ENCODE results near the gene PHF21A.
A peak's percentile ranks its signal among the peaks of the same experiment; 100 is the strongest.

The PHF21A gene

DNA sequence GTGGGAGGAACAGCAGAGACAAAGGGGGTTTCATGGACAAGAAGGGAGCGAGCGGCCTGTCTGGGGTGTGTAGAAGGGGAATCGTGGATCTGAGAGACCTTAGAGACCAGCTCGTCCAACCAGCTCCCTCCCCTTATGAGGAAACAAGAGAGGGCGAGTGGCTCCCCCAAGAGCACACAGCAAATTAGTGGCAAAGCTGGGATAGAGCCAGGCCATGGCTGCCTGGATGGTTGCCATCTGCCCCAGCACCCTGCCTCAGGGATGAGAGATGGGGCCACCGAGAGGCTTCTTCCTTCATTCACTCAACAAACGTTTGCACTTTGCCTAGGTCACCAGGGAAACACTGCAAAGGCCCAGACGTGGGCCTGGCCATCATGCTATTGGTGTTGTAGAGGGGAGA, 231.7 kb downstream of the PHF21A start:
- no peaks in the 10 kb centered on the region for H3K9me3 ChIP-seq (replicated peaks in 1 of 11)
- H3K4me3 ChIP-seq: no peak overlapping the region
- no peak overlapping the region for H3K27ac ChIP-seq
- TF ChIP-seq Cebpa-rat (IDR thresholded peaks at IDR 0.05): no peak
- H3K4me1 ChIP-seq: peaks cover 0 to 10% (median 4%) of the 10 kb centered on the region in 10 experiments; a peak in 7 of 20 replicates
- H3K9ac ChIP-seq: no peak overlapping the region
- H3K36me3 ChIP-seq: no peaks in the 10 kb centered on the region
- H3K27me3 ChIP-seq: peaks cover 0 to 11% (median 7%) of the 10 kb centered on the region in 11 experiments; a peak in 13 of 22 replicates
- no peak overlapping the region for H3K4me2 ChIP-seq
- H4K20me1 ChIP-seq: peaks cover 0 to 56% (median 29%) of the 10 kb centered on the region in 11 experiments; a peak in 18 of 22 replicates

DNA sequence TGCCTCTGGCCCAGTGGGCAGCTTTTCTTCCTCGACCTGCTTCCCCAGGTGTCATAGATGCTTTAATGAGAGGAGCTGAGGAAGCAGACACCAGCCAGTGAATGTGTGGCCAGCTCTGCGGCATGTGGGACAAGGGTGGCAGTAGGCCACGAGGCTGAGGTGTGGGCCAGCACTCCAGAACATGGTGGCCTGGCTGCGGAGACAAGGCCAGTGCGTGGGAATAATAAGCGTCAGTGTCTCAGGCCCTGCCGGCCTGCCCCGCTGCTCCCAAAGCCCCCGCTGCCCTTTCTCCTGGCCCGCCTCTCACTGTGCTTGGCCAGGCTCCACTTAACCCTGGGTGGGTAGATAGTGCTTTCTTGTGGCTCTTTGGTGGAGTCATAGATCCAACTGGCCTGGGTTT, 233.7 kb downstream of the PHF21A start:
- Histone ChIP-seq H3K4me1 (peaks cover 0 to 10% (median 4%) of the 10 kb centered on the region in 10 experiments; a peak in 7 of 20 replicates), H3K27ac (no peak overlapping the region), H4K20me1 (peaks cover 0 to 72% (median 49%) of the 10 kb centered on the region in 11 experiments; a peak in 19 of 22 replicates), H3K36me3 (peaks cover 0 to 5% (median 0%) of the 10 kb centered on the region in 11 experiments; a peak in 3 of 22 replicates), H3K4me2 (no peak overlapping the region), H3K9me3 (replicated peaks in 1 of 11) (no peaks in the 10 kb centered on the region), H3K4me3 (no peak overlapping the region), H3K9ac (no peak overlapping the region), H3K27me3 (peaks cover 0 to 11% (median 7%) of the 10 kb centered on the region in 11 experiments; a peak in 13 of 22 replicates)
- no peak for TF ChIP-seq Cebpa-rat (IDR thresholded peaks at IDR 0.05)

GRCh38 chr11:45886816-45887520, 234.3 kb downstream of the PHF21A start:
- Histone ChIP-seq H3K9ac (no peak overlapping the region), H3K27ac (no peak overlapping the region), H3K4me2 (no peak overlapping the region), H3K9me3 (replicated peaks in 1 of 11) (no peaks in the 10 kb centered on the region), H3K4me3 (no peak overlapping the region), H3K4me1 (peaks cover 0 to 10% (median 4%) of the 10 kb centered on the region in 10 experiments; a peak in 7 of 20 replicates), H3K27me3 (peaks cover 0 to 11% (median 7%) of the 10 kb centered on the region in 11 experiments; a peak in 13 of 22 replicates), H4K20me1 (peaks cover 0 to 76% (median 52%) of the 10 kb centered on the region in 11 experiments; a peak in 20 of 22 replicates), H3K36me3 (peaks cover 0 to 10% (median 4%) of the 10 kb centered on the region in 11 experiments; a peak in 11 of 22 replicates)
- TF ChIP-seq Cebpa-rat (IDR thresholded peaks at IDR 0.05): no peak

GRCh38 chr11:45885921-45886721, 235.1 kb downstream of the PHF21A start:
- Histone ChIP-seq H3K4me3 (peak overlapping the region; percentile 55 to 78 (median 64)), H3K36me3 (peaks cover 0 to 19% (median 13%) of the 10 kb centered on the region in 11 experiments; a peak in 20 of 22 replicates), H3K27ac (no peak overlapping the region), H3K4me2 (peak overlapping the region; percentile 74 to 98 (median 95)), H3K4me1 (peaks cover 0 to 10% (median 4%) of the 10 kb centered on the region in 10 experiments; a peak in 7 of 20 replicates), H3K9ac (peak overlapping the region in 10 of 11 experiments; percentile 27 to 69 (median 51); a peak in 12 of 22 replicates), H3K9me3 (replicated peaks in 1 of 11) (no peaks in the 10 kb centered on the region), H4K20me1 (peaks cover 0 to 81% (median 58%) of the 10 kb centered on the region in 11 experiments; a peak in 20 of 22 replicates), H3K27me3 (peaks cover 0 to 11% (median 7%) of the 10 kb centered on the region in 11 experiments; a peak in 13 of 22 replicates)
- TF ChIP-seq Cebpa-rat (IDR thresholded peaks at IDR 0.05): no peak

DNA sequence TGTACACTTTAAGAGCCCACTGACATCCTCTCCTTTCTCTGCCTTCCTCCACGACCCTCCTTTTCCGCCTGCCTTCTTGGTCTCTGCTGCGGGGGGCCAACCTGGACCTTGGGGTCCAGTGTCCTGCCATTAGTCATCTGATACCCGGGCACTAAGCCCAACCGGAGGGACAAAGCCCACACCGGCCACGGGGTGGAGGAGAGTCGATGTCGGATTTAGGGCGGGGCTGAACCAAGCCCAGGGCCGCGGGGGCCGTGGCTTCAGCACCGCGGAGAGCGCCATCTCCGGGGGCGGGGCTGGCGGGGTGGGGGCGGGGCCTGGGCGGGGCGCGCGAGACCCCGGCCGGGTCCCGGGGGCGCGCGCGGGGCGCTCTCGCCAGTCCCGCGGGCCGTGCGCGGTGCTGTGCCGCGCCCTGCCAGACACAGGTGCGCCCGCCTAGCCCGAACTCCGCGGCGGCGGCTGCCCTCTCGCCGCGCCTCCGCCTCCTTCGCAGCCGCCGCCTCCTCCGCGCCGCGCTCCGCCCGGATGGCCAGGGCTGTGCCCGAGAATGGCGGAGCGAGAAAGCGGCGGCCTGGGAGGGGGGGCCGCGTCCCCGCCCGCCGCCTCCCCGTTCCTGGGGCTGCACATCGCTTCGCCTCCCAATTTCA, 235.9 kb downstream of the PHF21A start, which contains the start of gene MAPK8IP1:
TSS of gene MAPK8IP1 (plus strand) at position 378 of the 647 bp plus-strand sequence. CDS start at position 548, 170 bp downstream.
- H3K4me1 ChIP-seq: peaks cover 0 to 10% (median 4%) of the 10 kb centered on the region in 10 experiments; a peak in 7 of 20 replicates
- H4K20me1 ChIP-seq: peaks cover 0 to 86% (median 62%) of the 10 kb centered on the region in 11 experiments; a peak in 20 of 22 replicates
- H3K27ac ChIP-seq: no peak within 1 kb of the TSS
- TF ChIP-seq Cebpa-rat (IDR thresholded peaks at IDR 0.05): no peak
- H3K4me2 ChIP-seq: peak within 1 kb of the TSS; percentile 74 to 98 (median 95)
- peaks cover 0 to 11% (median 7%) of the 10 kb centered on the region in 11 experiments; a peak in 13 of 22 replicates for H3K27me3 ChIP-seq
- H3K9me3 ChIP-seq (replicated peaks in 1 of 11): no peaks in the 10 kb centered on the region
- H3K9ac ChIP-seq: peak within 1 kb of the TSS in 10 of 11 experiments; percentile 27 to 69 (median 51); a peak in 12 of 22 replicates
- peaks cover 0 to 26% (median 20%) of the 10 kb centered on the region in 11 experiments; a peak in 21 of 22 replicates for H3K36me3 ChIP-seq
- H3K4me3 ChIP-seq: peak within 1 kb of the TSS; percentile 55 to 78 (median 64)

DNA sequence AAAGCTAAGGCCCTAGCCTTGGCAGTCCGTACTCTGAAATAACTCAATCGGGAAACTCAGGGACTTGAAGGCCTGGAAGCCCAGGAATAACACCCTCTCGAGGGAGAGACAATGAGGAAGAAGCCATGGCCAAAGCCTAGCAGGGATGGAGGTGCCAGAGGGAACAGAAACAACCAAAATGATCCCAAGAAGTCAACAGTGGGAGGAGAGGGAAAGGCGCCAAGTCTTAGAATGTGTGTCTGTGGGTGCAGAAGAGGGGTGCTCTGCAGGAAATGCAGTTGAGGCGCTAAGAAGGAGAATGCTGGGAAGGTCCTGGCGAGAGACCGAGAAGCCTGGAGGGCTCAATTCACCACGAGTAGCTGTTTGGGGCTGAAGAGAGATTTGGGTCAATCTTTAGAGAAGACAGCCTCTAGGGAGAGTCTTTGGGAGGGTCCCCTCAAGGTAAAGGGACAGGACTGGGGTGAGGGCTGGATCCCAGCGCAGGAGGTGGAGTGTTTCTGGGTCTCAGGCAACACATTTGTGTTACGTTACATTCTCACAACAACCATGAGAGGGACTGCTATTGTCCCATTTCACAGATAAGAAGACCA, 236.6 kb downstream of the PHF21A start:
- peak overlapping the region in 4 of 10 experiments; percentile 64 to 68 (median 64); a peak in 2 of 20 replicates for H3K4me3 ChIP-seq
- H3K9me3 ChIP-seq (replicated peaks in 1 of 11): no peaks in the 10 kb centered on the region
- H4K20me1 ChIP-seq: peaks cover 0 to 87% (median 68%) of the 10 kb centered on the region in 11 experiments; a peak in 20 of 22 replicates
- no peak overlapping the region for H3K27ac ChIP-seq
- H3K36me3 ChIP-seq: peaks cover 7 to 33% (median 27%) of the 10 kb centered on the region in 11 experiments; a peak in 21 of 22 replicates
- H3K4me2 ChIP-seq: peak overlapping the region; percentile 27 to 98 (median 74); a peak in 16 of 22 replicates
- peaks cover 0 to 11% (median 7%) of the 10 kb centered on the region in 11 experiments; a peak in 13 of 22 replicates for H3K27me3 ChIP-seq
- TF ChIP-seq Cebpa-rat (IDR thresholded peaks at IDR 0.05): no peak
- peaks cover 0 to 11% (median 7%) of the 10 kb centered on the region in 10 experiments; a peak in 8 of 20 replicates for H3K4me1 ChIP-seq
- no peak overlapping the region for H3K9ac ChIP-seq
